Sigmoid colon (tissue), 7 donors: Measurements from ENCODE around the gene CHPF. TPM values are rescaled to one million over a fixed set of nuclear protein-coding genes. Genes with fewer than 3 reads are reported as not detected.
A peak's percentile ranks its signal among the peaks of the same experiment; 100 is the strongest.

Experiments used
- DNase-seq: peaks from one replicate; pipeline ENCODE4 v3.0.0-alpha.2; 2019
- H3K27ac ChIP-seq, 4 donors: fragments of 200-600 bp; sonication (generic); one replicate each; pipeline ENCODE4 v1.5.1; 2016 to 2019; ENCODE audit warnings: mild to moderate bottlenecking in 1 of 4
- H3K27me3 ChIP-seq, 3 donors: fragments of 200-600 bp; sonication (generic); one replicate each; pipeline ENCODE4 v1.5.1; 2019; ENCODE audit warnings: mild to moderate bottlenecking in 1 of 3
- H3K36me3 ChIP-seq, 4 donors: fragments of 200-600 bp; sonication (generic); one replicate each; pipeline ENCODE4 v1.5.1; 2016 to 2019
- H3K4me1 ChIP-seq, 4 donors: fragments of 200-600 bp; sonication (generic); one replicate each; pipeline ENCODE4 v1.5.1; 2017 to 2019
- H3K4me3 ChIP-seq, 4 donors: fragments of 200-600 bp; sonication (generic); one replicate each; pipeline ENCODE4 v1.5.1; 2017 to 2019; ENCODE audit warnings: mild to moderate bottlenecking in 2 of 4, moderate library complexity in 1 of 4
- H3K9me3 ChIP-seq, 4 donors: fragments of 200-600 bp in 3 of 4; sonication (generic) in 3 of 4; one replicate each; pipeline versions ENCODE4 v1.5.1 to v1.6.1; 2013 to 2019
- EP300 ChIP-seq, 4 donors: sonication (generic); formaldehyde crosslinking; IDR thresholded peaks; one replicate each; pipeline ENCODE4 v1.6.1; 2017; ENCODE audit warnings: antibody characterized with exemption in 4 of 4
- POLR2A ChIP-seq, 2 donors: fragments of 450-650 bp; IDR thresholded peaks; one replicate each; pipeline ENCODE4 v1.6.1; 2016; ENCODE audit warnings: antibody characterized with exemption in 2 of 2, mild to moderate bottlenecking in 2 of 2, moderate library complexity in 2 of 2
- POLR2AphosphoS5 ChIP-seq, 4 donors: sonication (generic); formaldehyde crosslinking; IDR thresholded peaks; one replicate each; pipeline ENCODE4 v1.6.1; 2017; ENCODE audit warnings: antibody characterized with exemption in 4 of 4
- WGBS, 2 donors: extraction: QIAGEN DNeasy Blood & Tissue Kit; methylation state at CpG; one replicate each; pipeline ENCODE4 v1.1.7; 2013; 5-methylcytosine and 5-hydroxymethylcytosine counted together
- intact Hi-C: fragments of 100-400 bp; cut with DNase I; formaldehyde crosslinking; loops from one replicate; pipeline ENCODE4 v1.15.1; 2023
- polyA plus RNA-seq, 3 donors: library from polyadenylated mRNA; stranded (reverse); fragments of 200-250 nt; gene quantifications; one replicate each; pipeline ENCODE4 v1.2.3, GENCODE V29; 2013
- total RNA-seq, 4 donors: library from RNA; depleted of rRNA; stranded (reverse); fragments of >200 nt; gene quantifications; one replicate each; pipeline ENCODE4 v1.1.0, GENCODE V29; 2016
- TF ChIP-seq, protein P1 (sequence below), 4 experiments: fragments of 450-650 bp in 3 of 4; fragments of 200-600 bp in 1 of 4; IDR thresholded peaks; one replicate each; pipeline ENCODE4 v1.5.1; 2016 to 2019; ENCODE audit warnings: antibody characterized with exemption in 4 of 4, mild to moderate bottlenecking in 3 of 4, moderate library complexity in 2 of 4
- donor health status: healthy with polysubstance abuse.
- donor health status: Bipolar disorder and iron deficiency.
- donor health status: healthy.

Gene CHPF
- total and polyA plus RNA-seq, 7 donors, result 5.5 to 39.1 (median 21.3) TPM

DNA sequence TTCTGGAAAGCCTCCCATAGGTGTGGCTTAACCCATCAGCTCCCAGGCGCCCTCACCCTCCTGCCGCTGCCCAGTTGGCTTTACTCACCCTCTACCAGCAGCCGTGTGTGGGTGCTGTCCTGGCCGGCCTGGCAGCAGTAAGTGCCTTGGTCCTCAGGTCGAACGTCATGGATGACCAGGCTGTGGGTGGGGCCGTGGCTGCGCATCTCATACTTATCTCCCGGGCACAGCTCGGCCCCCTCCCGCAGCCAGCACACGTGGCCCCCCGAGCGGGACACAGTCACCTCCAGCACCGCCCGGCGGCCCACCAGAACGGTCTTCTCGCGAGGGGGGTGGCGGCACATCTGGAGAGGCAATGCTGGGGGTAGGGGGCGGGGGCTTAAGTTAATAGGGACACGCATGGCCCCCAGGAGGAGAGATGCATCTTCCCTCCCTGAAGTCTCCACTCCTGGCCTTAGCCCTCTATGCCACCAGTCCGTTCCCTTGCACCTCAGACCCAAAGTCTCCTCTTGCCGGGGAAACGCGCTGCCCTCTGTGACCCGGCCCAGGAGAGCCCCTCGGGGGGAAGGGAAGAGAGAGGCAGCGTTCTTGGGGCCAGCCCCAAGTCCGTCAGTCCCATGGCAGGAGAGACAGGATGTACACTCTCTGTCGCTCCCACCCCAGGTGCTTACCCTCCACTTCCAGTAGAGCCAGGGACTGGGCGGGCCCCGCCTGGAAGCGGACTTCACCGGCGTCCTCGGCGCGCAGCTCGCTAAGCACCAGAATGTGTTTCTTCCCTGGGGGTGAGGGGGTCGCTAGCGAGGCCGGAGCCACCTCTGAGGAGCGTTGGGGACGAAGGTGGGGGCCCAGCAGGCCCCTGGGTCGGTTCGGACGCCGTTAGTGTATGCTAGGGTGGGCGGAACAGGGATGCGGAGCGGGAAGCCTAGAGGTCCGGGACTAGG is 8.1 kb upstream of the CHPF start:
- Histone ChIP-seq H3K27ac (peak overlapping the region in 3 of 4 donors; percentile 64 to 78 (median 69)), H3K4me1 (peaks cover 0 to 27% (median 21%) of the 10 kb centered on the region in 4 donors), H3K36me3 (peaks cover 0 to 13% (median 0%) of the 10 kb centered on the region in 4 donors), H3K9me3 (no peaks in the 10 kb centered on the region), H3K27me3 (peaks cover 0 to 13% (median 0%) of the 10 kb centered on the region in 3 donors), H3K4me3 (peak overlapping the region; percentile 49 to 64 (median 56))
- no peak for TF ChIP-seq POLR2AphosphoS5 (IDR thresholded peaks at IDR 0.05)
- TF ChIP-seq, protein P1, sequence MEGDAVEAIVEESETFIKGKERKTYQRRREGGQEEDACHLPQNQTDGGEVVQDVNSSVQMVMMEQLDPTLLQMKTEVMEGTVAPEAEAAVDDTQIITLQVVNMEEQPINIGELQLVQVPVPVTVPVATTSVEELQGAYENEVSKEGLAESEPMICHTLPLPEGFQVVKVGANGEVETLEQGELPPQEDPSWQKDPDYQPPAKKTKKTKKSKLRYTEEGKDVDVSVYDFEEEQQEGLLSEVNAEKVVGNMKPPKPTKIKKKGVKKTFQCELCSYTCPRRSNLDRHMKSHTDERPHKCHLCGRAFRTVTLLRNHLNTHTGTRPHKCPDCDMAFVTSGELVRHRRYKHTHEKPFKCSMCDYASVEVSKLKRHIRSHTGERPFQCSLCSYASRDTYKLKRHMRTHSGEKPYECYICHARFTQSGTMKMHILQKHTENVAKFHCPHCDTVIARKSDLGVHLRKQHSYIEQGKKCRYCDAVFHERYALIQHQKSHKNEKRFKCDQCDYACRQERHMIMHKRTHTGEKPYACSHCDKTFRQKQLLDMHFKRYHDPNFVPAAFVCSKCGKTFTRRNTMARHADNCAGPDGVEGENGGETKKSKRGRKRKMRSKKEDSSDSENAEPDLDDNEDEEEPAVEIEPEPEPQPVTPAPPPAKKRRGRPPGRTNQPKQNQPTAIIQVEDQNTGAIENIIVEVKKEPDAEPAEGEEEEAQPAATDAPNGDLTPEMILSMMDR (IDR thresholded peaks at IDR 0.05), result no peak
- TF ChIP-seq POLR2A (IDR thresholded peaks at IDR 0.05), result no peak
- no peak for TF ChIP-seq EP300 (IDR thresholded peaks at IDR 0.05)
- intact Hi-C loops, result no loop called here
- 5 to 7% methylated on average over 54 of the region's 54 CpGs for WGBS, 2 donors
- DNase-seq, result no peak

DNA sequence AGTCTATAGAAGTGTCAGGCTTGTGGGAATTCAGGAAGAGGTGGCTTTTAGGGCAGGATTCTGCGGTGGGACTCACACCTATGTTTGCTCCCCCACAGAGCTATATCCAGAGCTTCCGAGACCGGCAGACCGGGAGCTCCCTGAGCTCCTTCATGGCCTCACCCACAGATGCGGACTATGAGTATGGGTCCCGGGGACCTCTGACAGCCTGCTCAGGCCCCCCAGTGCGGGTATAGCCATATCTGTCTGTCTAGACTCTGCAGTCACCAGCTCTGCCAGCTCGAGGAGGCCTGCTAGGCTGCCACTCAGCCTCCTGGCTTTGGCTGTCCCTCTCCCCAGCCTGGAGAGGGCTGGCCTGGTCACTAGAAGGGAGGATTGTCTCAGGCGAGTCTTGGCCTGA is 6.0 kb upstream of the CHPF start:
- Histone ChIP-seq H3K27ac (no peak overlapping the region), H3K27me3 (peaks cover 0 to 13% (median 0%) of the 10 kb centered on the region in 3 donors), H3K4me3 (no peak overlapping the region), H3K4me1 (peaks cover 0 to 28% (median 23%) of the 10 kb centered on the region in 4 donors), H3K36me3 (no peaks in the 10 kb centered on the region), H3K9me3 (no peaks in the 10 kb centered on the region)
- TF ChIP-seq EP300 (IDR thresholded peaks at IDR 0.05) (no peak), POLR2AphosphoS5 (IDR thresholded peaks at IDR 0.05) (no peak), POLR2A (IDR thresholded peaks at IDR 0.05) (no peak)
- TF ChIP-seq, protein P1 (IDR thresholded peaks at IDR 0.05), result no peak
- 86 to 87% methylated on average over 9 of the region's 9 CpGs for WGBS, 2 donors
- intact Hi-C loops, result loop anchor here (10.0 kb wide), 1 partner anchor 255 kb away; no protein-coding TSS in a partner anchor
- DNase-seq, result no peak

DNA sequence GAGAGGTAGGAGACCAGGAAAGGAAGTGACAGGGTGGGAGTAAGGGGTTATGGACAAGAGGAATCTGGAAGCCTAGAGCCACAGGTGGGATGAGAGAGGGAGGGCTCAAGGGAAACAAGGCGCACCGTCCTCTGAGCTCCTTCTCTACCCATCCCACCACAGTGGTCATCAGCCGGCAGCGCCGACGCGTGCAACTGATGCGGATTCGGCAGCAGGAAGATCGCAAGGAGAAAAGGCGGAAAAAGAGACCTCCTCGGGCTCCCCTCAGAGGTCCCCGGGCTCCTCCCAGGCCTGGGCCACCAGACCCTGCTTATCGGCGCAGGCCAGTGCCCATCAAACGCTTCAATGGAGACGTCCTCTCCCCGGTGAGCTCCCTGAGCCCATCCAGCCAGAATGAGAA is 5.4 kb upstream of the CHPF start:
- H3K27me3 ChIP-seq, result peaks cover 0 to 13% (median 0%) of the 10 kb centered on the region in 3 donors
- peaks cover 0 to 34% (median 29%) of the 10 kb centered on the region in 4 donors for H3K4me1 ChIP-seq
- H3K27ac ChIP-seq, result no peak overlapping the region
- H3K36me3 ChIP-seq, result no peaks in the 10 kb centered on the region
- no peaks in the 10 kb centered on the region for H3K9me3 ChIP-seq
- WGBS, 2 donors, result 93 to 94% methylated on average over 18 of the region's 18 CpGs
- intact Hi-C loops, result loop anchor here (10.0 kb wide), 1 partner anchor 254 kb away; no protein-coding TSS in a partner anchor
- no peak for DNase-seq
- H3K4me3 ChIP-seq, result no peak overlapping the region
- TF ChIP-seq POLR2AphosphoS5 (IDR thresholded peaks at IDR 0.05), result no peak

DNA sequence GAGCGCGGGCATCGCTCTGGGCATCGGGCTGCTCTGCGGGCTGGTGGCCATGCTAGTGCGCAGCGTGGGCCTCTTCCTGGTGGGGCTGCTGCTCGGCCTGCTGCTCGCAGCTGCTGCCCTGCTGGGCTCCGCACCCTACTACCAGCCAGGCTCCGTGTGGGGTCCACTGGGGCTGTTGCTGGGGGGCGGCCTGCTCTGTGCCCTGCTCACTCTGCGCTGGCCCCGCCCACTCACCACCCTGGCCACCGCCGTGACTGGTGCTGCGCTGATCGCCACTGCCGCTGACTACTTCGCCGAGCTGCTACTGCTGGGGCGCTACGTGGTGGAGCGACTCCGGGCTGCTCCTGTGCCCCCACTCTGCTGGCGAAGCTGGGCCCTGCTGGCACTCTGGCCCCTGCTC is 4.0 kb upstream of the CHPF start:
- Histone ChIP-seq H3K4me1 (peaks cover 0 to 33% (median 25%) of the 10 kb centered on the region in 4 donors), H3K36me3 (no peaks in the 10 kb centered on the region), H3K27ac (no peak overlapping the region), H3K4me3 (no peak overlapping the region), H3K27me3 (peaks cover 0 to 8% (median 0%) of the 10 kb centered on the region in 3 donors), H3K9me3 (no peaks in the 10 kb centered on the region)
- no peak for DNase-seq
- intact Hi-C loops, result loop anchor here (10.0 kb wide), 1 partner anchor 253 kb away; no protein-coding TSS in a partner anchor
- WGBS, 2 donors, result 95 to 96% methylated on average over 26 of the region's 26 CpGs
- TF ChIP-seq EP300 (IDR thresholded peaks at IDR 0.05), result no peak
- TF ChIP-seq, protein P1 (IDR thresholded peaks at IDR 0.05), result no peak
- no peak for TF ChIP-seq POLR2AphosphoS5 (IDR thresholded peaks at IDR 0.05)
- TF ChIP-seq POLR2A (IDR thresholded peaks at IDR 0.05), result no peak

DNA sequence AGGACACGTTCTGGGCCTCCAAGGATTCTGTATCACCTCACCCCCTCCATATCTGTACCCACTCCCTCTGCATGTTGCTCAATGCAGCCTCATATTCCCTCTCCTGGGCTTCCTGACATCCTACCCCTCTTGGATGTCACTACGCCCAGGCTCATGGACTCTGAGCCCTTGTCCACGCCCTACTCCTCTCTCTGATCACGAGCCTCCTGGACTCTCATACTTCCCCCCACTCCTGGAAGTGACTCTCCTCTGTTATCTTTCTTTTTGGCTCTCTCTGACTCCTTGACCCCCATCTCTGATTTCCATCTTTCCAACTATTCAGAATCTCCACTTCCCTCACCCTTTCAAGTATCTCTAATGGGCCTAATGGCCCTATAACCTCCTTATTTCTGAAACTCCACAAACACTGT is 2.3 kb upstream of the CHPF start:
- H3K36me3 ChIP-seq, result peaks cover 0 to 6% (median under 1%) of the 10 kb centered on the region in 4 donors
- no peaks in the 10 kb centered on the region for H3K27me3 ChIP-seq
- TF ChIP-seq POLR2AphosphoS5 (IDR thresholded peaks at IDR 0.05) (no peak), EP300 (IDR thresholded peaks at IDR 0.05) (no peak), POLR2A (IDR thresholded peaks at IDR 0.05) (no peak)
- TF ChIP-seq, protein P1 (IDR thresholded peaks at IDR 0.05), result no peak
- 14 to 59% methylated on average over 4 of the region's 4 CpGs for WGBS, 2 donors
- no peak overlapping the region for H3K4me3 ChIP-seq
- intact Hi-C loops, result loop anchor here (2.0 to 10.0 kb wide), 2 partner anchors 53 to 251 kb away; no protein-coding TSS in a partner anchor
- H3K27ac ChIP-seq, result no peak overlapping the region
- H3K9me3 ChIP-seq, result no peaks in the 10 kb centered on the region
- DNase-seq, result no peak
- H3K4me1 ChIP-seq, result peaks cover 0 to 31% (median 25%) of the 10 kb centered on the region in 4 donors
